H1 (cell line): ENCODE results near the gene TAS2R7. TPM values are rescaled to one million over a fixed set of nuclear protein-coding genes. Genes with fewer than 3 reads are reported as not detected.

Experiments used
- GTF2F1 ChIP-seq: IDR thresholded peaks from 2 replicates; pipeline ENCODE4 v1.6.1; 2012; ENCODE audit warnings: low read depth, low read length, improper control_type of control experiment, borderline replicate concordance
- MAX ChIP-seq: IDR thresholded peaks from 2 replicates; pipeline ENCODE4 v1.6.1; 2012; ENCODE audit warnings: inconsistent platforms
- NRF1 ChIP-seq: IDR thresholded peaks from 2 replicates; pipeline ENCODE4 v1.6.1; 2011; ENCODE audit warnings: mild to moderate bottlenecking, low read depth, low read length, improper control_type of control experiment
- POU5F1 ChIP-seq: IDR thresholded peaks from 2 replicates; pipeline ENCODE4 v1.6.1; 2011; ENCODE audit warnings: low read depth, mild to moderate bottlenecking, low read length, moderate library complexity
- TBP ChIP-seq: IDR thresholded peaks from 2 replicates; pipeline ENCODE4 v1.6.1; 2011; ENCODE audit warnings: low read depth, low read length, improper control_type of control experiment
- polyA plus RNA-seq, 7 experiments: library from polyadenylated mRNA; depleted of rRNA in 3 of 7; stranded (reverse) in 5 of 7; unstranded in 2 of 7; fragments of >200 nt in 5 of 7; fragments of 200-250 nt in 2 of 7; gene quantifications; 1 replicate in 5 of 7; 2 replicates in 1 of 7; 4 replicates in 1 of 7; pipeline versions ENCODE4 v1.2.1 to v1.2.3, GENCODE V29; 2011 to 2013; ENCODE audit warnings: missing spikeins in 2 of 7, mixed read lengths in 2 of 7
- total RNA-seq: library from RNA; stranded (reverse); fragmentation: NEBNext Ultra II Directional; extraction: Animal tissue kit (Norgen Biotek cat#: 25700); gene quantifications from 2 replicates; pipeline ENCODE4 v1.2.1, GENCODE V29; 2021

The TAS2R7 gene
- total and polyA plus RNA-seq, 2 of the 8 experiments (the other 6 are each of a cell fraction or from before 2014, with no cell fraction given) = not detected

GRCh38 chr12:10802587-10802986 lies at the start of gene TAS2R7 (continued):
- no peak for TF ChIP-seq POU5F1
- no peak for TF ChIP-seq GTF2F1
- no peak for TF ChIP-seq MAX
- TF ChIP-seq TBP = no peak
- TF ChIP-seq NRF1 = no peak
